Neural progenitor cell (in vitro differentiated cells): ENCODE measurements around the gene SHROOM1.

Experiments
- EZH2 ChIP-seq: fragments of 200-600 bp; sonication (generic); IDR thresholded peaks from 2 replicates; pipeline ENCODE4 v1.6.1; 2017; ENCODE audit warnings: antibody characterized with exemption, mild to moderate bottlenecking, moderate library complexity
- EZH2phosphoT487 ChIP-seq: fragments of 200-600 bp; sonication (generic); IDR thresholded peaks from 2 replicates; pipeline ENCODE4 v1.6.1; 2017; ENCODE audit warnings: antibody characterized with exemption
- TF ChIP-seq, protein P1 (sequence below): fragments of 200-600 bp; sonication (generic); IDR thresholded peaks from 2 replicates; pipeline ENCODE4 v1.5.1; 2017; ENCODE audit warnings: antibody characterized with exemption, mild to moderate bottlenecking

- TF ChIP-seq, protein P1, sequence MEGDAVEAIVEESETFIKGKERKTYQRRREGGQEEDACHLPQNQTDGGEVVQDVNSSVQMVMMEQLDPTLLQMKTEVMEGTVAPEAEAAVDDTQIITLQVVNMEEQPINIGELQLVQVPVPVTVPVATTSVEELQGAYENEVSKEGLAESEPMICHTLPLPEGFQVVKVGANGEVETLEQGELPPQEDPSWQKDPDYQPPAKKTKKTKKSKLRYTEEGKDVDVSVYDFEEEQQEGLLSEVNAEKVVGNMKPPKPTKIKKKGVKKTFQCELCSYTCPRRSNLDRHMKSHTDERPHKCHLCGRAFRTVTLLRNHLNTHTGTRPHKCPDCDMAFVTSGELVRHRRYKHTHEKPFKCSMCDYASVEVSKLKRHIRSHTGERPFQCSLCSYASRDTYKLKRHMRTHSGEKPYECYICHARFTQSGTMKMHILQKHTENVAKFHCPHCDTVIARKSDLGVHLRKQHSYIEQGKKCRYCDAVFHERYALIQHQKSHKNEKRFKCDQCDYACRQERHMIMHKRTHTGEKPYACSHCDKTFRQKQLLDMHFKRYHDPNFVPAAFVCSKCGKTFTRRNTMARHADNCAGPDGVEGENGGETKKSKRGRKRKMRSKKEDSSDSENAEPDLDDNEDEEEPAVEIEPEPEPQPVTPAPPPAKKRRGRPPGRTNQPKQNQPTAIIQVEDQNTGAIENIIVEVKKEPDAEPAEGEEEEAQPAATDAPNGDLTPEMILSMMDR, result no peak
- TF ChIP-seq EZH2 (no peak), EZH2phosphoT487 (no peak)
Measured at GRCh38 chr5:132808448-132808847, 22.0 kb downstream of the SHROOM1 start.
